GM19395 (cell line): Measurements from ENCODE around the gene RIOK3.
"Not testable (repeated sequence)": the region's sequence is repeated elsewhere in the genome, so short reads cannot be mapped to it uniquely, and the experiment has no call there.

ENCODE experiments used
- ATAC-seq: cut with Tn5 transposase; IDR thresholded peaks from one replicate; pipeline ENCODE4 v1.9.1; 2021; ENCODE audit warnings: mild to moderate bottlenecking, moderate library complexity; ENCODE audit not compliant: unreplicated experiment

Gene RIOK3, protein sequence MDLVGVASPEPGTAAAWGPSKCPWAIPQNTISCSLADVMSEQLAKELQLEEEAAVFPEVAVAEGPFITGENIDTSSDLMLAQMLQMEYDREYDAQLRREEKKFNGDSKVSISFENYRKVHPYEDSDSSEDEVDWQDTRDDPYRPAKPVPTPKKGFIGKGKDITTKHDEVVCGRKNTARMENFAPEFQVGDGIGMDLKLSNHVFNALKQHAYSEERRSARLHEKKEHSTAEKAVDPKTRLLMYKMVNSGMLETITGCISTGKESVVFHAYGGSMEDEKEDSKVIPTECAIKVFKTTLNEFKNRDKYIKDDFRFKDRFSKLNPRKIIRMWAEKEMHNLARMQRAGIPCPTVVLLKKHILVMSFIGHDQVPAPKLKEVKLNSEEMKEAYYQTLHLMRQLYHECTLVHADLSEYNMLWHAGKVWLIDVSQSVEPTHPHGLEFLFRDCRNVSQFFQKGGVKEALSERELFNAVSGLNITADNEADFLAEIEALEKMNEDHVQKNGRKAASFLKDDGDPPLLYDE

GRCh38 chr18:23452728-23453679 is at the start of gene RIOK3:
Gene RIOK3, plus strand, starts transcription at chr18:23453287. Its CDS starts 153 bp downstream, at chr18:23453440.
- ATAC-seq = peak; percentile 97

DNA sequence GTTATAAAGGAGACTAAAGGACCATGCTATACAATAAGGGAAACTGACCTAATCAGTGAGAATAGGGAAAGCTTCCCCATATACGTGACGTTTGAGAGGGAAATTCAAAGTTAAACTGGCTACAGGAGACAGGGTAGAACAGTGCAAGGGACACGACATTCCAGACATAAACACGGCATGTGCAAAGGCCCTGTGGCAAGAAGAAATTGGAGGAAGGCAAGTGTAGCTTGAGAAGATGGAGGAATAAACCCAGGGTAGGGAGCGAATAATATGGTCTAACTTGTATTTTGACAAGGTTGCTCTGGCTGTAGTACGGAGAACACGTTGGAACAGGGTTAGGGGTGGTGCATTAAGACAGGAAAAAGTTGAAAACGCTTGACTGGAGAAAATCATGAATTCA is 49.8 kb upstream of the RIOK3 start:
- ATAC-seq = no peak

DNA sequence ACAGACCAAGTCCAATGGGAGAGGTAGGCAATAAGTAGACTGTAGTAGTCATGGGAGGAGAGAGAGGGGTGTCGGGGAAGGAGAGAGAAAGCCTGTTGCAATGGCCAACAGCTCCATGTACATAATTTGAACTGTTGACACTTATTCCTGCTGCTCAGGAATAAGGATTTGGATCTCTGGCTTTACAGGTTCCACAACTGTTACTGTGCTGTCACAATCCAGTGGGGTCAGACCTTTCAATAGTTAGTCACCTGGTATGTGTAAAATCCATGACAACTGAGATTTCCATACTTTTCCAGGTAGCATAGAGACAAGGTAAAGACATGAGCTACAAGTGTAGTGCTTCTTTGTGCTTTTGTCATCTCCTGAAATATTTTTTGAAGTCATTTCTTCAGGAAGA is 47.5 kb upstream of the RIOK3 start:
- ATAC-seq = no peak

- ATAC-seq = no peak
Measured at GRCh38 chr18:23406271-23406787, 46.8 kb upstream of the RIOK3 start.

DNA sequence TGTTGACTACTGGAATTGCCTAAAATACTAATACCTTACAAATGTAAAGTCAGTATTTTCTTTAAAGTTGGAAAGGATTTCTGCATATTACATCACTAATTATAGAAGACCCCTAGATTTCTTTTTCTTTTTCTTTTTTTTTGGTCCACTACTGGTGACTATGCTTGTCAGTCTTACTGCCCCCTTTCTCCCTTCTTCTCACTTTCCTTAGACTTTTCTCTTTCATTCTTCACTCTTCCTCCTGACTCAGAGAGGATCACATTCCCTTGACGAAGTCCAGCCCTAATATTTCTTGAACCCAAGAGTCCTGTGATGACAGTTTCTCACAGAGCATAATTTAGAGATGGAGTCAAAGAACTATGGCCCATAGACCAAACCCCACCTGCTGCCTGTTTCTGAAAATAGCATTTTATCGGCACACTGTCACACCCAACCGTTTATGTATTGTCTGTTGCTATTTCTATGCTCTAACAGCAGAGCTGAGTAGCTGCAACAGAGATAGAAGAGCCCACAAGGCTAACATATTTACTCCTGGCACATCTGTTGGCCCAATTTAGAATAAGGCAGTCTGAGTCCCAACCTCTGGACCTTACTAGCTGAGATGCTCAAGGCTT is 40.6 kb upstream of the RIOK3 start:
- ATAC-seq = no peak

DNA sequence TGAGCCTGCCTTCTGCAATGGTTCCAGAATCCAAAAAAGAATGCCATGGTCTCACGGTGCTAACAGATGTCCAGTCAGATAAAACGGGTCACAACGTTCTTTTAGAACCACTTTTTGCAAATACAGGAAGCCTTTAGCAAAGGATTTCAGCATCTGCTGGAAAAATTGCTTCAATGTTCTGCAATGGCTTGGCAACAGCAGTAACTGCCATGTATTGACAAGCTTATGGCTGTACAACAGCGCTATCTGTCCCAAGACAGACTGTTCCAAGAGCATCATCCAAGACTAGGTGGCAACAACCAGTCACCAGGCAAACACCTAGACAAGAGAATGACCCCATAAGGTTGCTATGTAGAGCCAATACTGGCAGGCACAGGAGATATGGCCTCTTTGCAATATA is 37.6 kb upstream of the RIOK3 start:
- no peak for ATAC-seq

DNA sequence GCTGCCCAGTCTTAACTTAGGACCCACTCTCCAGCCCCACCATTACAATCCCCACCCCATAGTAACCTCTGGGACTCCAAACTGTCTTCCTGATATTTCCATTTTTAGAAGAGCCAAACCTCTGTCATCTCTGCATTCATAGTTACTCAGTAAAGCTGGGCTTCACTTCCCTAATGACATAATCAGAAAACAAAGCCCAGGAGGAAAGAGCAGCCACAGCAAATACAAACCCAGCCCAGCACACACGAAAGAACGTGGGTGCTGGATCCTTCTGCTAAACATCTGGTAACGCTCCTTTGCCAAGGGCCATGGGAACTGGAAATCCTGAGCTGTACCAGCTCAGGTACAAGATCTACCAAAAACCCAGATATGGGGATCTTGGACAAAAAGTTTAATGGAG is 36.8 kb upstream of the RIOK3 start:
- ATAC-seq = no peak

DNA sequence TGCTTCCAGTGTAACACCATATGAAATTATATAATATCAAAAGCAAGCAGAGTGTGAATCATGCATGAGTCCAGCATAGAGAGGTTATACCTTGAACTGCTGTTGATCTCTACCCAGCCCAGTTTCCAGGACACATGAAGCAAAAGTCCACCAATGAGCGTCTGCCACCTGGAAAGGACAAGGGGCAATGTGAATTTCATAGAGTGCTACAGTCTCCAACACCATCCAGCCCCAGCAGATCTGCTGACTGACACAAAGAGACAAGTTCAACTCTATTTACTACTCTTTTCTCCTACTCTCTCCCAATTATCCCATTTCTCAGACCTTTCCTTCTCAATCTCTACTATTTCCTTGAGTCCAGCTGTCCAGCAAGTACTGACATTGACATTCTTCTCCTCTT is 31.8 kb upstream of the RIOK3 start:
- no peak for ATAC-seq

DNA sequence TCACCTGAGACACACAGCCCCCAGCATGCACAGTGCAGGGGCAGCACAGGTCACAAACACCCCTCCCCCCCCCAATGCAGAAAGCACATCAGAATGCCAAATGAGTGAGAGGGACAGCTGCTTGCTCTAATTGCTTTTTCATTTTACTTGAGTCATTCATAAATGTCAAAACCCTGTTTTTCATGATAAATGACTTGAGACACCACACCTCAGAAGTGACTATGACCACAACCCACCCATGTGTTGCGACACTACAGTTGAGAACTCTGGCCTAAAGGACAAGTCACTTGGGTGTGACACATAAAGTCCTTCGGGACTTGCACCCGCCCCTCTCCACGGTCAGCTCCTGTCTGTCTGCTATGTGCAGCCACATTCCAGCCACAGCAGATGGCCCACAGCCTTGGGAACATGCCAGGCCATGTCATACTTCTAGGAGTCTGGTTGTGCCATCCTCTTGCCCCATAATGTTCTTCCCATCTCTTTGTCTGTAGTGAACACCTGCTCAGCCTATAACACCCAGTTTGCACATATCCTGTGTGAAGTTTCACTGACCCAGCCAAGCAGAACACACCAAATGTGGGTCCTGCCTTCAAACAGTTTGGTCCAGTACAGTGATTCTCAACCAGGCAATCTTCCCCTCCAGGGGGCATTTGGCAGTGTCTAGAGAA is 30.2 kb upstream of the RIOK3 start:
- peak; percentile 97 for ATAC-seq

- no peak for ATAC-seq
Measured at GRCh38 chr18:23424616-23425015, 28.5 kb upstream of the RIOK3 start.

DNA sequence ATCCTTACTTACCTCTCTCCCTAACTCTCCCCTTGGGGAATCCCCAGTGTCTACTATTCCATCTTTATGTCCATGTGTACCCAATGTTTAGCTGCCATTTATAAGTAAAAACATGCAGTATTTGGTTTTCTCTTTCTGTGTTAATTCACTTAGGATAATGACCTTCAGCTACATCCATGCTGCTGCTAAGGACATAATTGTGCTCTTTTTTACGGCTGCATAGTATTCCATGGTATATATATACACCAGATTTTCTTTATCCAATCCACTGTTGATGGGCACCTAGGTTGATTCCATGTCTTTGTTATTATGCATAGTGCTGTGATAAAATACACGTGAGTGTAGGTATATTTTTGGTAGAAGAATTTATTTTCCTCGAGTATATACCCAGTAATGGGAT is 24.3 kb upstream of the RIOK3 start:
- ATAC-seq = no peak

DNA sequence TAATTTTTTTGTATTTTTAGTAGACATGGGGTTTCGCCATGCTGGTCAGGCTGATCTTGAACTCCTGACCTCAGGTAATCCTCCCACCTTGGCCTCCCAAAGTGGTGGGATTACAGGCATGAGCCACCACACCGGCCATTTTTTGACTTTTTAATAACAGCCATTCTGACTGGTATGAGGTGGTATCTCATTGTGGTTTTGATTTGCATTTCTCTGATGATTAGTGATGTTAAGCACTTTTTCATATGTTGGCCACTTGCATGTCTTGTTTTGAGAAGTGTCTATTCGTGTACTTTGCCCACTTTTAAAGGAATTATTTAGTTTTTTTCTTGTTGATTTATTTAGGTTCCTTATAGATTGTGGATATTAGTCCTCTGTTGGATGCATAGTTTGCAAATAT is 23.5 kb upstream of the RIOK3 start:
- ATAC-seq = not testable (repeated sequence)

DNA sequence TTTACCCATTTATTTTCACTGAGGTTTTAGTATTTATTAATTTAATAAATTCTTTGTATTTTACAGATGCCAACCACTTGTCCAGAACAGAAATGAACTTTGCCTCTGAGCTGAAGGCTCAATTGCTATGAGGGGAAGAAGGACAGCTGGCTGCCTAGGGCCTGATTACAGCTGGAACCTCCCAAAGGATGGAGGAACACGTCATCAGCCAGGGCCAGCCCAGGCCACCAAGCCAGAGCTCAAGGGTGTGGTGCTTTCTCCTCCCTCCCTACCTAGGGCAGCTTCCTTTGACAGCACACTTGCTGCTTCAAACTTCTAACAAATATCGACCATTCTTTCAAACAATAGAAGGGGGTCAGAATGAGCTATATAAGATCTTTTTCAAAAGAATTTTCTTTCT is 19.7 kb upstream of the RIOK3 start:
- no peak for ATAC-seq

DNA sequence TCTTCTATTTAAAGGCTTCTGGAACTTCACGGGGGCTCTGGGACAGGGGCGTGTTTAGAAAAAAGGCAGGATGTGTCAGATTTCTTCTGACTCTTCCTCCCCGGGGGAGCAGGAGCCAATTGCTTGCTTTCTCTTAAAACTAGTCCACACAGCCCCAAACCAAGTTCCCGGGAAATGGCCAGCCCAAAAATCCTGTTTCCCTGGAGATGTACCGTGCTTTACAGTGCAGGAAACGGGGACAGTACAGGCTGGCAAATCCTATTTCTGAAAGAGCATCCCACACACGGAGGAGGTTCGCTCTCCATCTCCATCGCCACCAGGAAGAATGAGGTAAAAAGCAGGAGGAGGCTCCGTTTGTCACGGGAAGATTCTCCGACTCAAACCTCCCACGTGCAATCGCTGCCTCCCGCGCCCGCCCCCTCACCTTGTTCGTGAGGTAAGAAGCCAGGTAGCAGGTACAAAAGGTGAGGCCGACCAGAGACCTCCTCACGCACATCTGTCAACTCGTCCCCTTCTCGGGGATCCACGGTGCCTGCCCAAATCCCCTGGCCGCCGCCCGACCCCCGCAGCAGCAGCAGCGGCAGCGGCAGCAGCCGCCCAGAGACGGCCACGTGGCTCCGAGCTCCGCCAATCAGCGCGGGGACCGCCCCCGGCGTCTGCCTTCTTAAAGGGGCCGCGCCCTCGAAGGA is 15.6 kb upstream of the RIOK3 start:
- peak; percentile 90 for ATAC-seq

GRCh38 chr18:23438046-23438377 is 15.1 kb upstream of the RIOK3 start:
- no peak for ATAC-seq

- ATAC-seq = no peak
Measured at GRCh38 chr18:23438608-23439366, 14.3 kb upstream of the RIOK3 start.

DNA sequence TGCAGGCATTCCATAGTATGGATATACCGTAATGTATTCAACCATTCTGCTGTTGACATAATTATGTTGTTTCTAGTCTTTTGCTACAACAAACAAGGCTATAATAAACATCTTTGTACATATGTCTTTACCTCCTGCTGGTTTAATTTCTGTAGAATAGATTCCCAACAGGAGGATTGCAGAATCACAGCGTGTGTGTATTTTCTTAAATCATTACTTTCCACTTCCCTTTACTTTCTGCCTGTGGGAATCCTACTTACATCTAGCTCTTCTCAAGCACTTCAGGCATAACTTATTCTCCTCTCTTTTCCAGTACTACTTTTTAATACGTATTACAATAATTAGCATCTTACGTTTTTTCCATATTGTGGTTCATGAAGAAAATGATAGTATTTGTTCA is 13.0 kb upstream of the RIOK3 start:
- ATAC-seq = no peak

DNA sequence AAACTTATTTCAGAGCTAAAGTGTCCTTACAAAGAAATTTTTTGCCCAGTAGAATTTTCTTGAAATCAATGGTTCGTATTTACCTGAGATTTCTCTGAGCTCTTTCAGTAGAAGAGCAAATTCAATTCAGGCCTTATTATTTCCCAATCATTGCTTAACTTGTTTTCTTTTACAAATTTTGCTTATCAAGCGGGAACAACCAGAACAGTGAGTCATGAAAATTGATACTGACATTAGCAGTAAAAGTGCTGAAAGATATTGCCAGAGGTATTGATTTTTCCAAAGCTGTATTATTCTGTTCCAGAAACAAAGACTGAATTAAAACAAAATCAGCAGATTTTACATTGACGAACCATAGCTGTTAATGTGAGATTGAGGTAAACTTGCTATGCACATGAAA is 10.1 kb upstream of the RIOK3 start:
- no peak for ATAC-seq

GRCh38 chr18:23448291-23448690 is 4.8 kb upstream of the RIOK3 start:
- no peak for ATAC-seq
